Measurements from ENCODE around the gene HUWE1.
A peak's percentile ranks its signal among the peaks of the same experiment; 100 is the strongest.
"Not testable (repeated sequence)": the region's sequence is repeated elsewhere in the genome, so short reads cannot be mapped to it uniquely, and the experiment has no call there.

The HUWE1 gene, protein sequence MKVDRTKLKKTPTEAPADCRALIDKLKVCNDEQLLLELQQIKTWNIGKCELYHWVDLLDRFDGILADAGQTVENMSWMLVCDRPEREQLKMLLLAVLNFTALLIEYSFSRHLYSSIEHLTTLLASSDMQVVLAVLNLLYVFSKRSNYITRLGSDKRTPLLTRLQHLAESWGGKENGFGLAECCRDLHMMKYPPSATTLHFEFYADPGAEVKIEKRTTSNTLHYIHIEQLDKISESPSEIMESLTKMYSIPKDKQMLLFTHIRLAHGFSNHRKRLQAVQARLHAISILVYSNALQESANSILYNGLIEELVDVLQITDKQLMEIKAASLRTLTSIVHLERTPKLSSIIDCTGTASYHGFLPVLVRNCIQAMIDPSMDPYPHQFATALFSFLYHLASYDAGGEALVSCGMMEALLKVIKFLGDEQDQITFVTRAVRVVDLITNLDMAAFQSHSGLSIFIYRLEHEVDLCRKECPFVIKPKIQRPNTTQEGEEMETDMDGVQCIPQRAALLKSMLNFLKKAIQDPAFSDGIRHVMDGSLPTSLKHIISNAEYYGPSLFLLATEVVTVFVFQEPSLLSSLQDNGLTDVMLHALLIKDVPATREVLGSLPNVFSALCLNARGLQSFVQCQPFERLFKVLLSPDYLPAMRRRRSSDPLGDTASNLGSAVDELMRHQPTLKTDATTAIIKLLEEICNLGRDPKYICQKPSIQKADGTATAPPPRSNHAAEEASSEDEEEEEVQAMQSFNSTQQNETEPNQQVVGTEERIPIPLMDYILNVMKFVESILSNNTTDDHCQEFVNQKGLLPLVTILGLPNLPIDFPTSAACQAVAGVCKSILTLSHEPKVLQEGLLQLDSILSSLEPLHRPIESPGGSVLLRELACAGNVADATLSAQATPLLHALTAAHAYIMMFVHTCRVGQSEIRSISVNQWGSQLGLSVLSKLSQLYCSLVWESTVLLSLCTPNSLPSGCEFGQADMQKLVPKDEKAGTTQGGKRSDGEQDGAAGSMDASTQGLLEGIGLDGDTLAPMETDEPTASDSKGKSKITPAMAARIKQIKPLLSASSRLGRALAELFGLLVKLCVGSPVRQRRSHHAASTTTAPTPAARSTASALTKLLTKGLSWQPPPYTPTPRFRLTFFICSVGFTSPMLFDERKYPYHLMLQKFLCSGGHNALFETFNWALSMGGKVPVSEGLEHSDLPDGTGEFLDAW (N-terminal part only)

GRCh38 chrX:53686151-53686885, at the start of gene HUWE1:
Gene HUWE1, minus strand, starts transcription at chrX:53686719. Its CDS starts 32,612 bp downstream, at chrX:53654107.
- DNase-seq, result peak; percentile 74

- no peak for DNase-seq
Observed at GRCh38 chrX:53732797-53733196, 46.3 kb upstream of the HUWE1 start.

- DNase-seq, result no peak
Observed at GRCh38 chrX:53729751-53730150, 43.2 kb upstream of the HUWE1 start.

- DNase-seq, result no peak
Observed at GRCh38 chrX:53728506-53728905, 42.0 kb upstream of the HUWE1 start.

GRCh38 chrX:53724872-53725271, 38.4 kb upstream of the HUWE1 start:
- no peak for DNase-seq

DNA sequence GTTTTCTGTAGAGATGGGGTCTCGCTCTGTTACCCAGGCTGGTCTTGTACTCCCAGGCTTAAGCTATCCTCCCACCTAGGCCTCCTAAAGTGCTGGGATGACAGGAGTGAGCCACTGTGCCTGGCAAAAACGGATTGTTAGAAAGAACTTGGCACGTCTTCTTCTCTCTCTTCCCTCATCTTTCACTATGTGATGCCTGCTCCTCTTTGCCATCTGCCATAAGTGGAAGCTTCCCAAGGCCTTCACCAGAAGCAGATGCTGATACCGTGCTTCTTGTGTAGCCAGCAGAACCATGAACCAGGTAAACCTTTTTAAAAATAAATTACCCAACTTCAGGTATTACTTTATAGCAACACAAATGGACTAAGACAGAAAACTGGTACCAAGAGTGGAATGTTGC, 36.9 kb upstream of the HUWE1 start:
- no peak for DNase-seq

DNA sequence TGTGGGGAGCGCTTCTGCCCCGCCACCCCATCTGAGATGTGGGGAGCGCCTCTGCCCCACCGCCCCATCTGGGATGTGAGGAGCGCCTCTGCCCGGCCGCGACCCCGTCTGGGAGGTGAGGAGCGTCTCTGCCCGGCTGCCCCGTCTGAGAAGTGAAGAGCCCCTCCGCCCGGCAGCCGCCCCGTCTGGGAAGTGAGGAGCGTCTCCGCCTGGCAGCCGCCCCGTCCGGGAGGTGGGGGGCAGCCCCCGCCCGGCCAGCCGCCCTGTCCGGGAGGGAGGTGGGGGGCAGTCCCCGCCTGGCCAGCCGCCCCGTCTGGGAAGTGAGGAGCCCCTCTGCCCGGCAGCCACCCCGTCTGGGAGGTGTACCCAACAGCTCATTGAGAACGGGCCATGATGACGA, 35.1 kb upstream of the HUWE1 start:
- not testable (repeated sequence) for DNase-seq

- not testable (repeated sequence) for DNase-seq
Observed at GRCh38 chrX:53719666-53720065, 33.1 kb upstream of the HUWE1 start.

DNA sequence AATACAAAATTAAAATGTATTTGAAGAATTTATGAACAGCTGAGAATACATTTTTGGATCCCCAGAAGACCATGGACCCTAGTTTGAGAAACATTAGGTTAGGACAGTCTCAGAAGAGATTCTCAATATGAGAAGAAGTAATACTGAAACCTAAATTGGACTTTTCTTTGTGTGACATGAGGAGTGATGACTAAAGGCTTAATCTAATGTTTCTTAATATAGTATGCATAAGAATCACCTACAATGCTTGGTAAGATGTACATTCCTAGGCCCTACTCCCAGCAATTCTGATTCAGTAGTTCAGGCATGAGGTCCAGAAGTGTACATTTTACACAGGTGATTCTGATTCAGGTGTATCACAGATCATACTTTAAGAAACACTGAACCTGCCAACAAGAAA, 31.6 kb upstream of the HUWE1 start:
- no peak for DNase-seq

DNA sequence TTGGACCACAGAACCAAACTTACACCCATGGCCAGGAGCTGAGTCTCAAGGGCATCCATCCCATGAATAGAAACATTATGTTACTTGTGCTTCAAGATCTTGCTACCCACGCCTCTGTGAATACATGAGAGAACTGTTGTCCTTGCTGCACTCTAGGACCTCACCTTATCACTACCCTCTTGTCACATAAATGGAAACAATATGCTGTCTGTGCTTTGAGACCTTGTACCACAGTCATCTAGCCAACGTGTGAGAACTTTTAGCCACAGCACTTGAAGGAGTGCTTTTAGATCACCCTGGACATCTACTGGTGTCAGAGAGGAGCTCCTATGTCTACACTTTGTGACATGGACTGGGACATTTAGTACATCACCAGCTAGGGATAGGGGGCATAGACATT, 30.7 kb upstream of the HUWE1 start:
- DNase-seq, result no peak

DNA sequence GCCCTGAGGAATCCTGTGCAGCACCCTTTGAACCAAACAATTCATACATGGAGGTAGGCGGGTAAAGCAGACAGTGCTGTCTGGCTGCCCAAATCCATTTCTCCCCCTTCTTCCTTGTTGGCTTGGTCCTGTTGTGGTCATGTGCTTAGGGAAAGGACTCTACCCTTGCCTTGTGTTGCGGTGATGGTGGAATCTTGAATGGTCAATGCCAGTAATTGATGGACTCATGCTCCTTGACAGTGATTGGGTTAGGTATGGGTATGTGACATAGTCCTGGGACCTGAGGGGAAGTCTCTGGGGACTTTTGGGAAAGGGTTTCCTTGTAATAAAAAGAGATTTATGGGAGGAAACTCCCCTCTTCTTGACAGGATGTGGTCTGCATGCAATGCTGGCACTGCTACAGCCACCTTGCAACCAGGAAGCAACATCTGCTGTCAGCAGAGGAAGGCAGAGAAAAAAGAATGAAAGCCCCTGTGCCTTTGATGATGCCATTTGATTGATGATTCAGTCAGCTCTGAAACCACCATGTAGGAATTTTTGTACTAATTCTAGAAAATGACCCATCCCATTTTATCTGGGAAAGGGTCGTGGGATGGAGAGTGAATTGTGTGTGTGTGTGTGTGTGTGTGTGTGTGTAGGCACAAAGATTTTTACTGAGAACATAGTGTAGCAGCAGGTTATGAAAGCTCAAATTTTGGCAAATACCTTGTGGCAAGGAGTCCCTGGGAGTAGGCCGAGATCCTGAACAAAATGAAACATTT, 30.0 kb upstream of the HUWE1 start:
- DNase-seq, result no peak

GRCh38 chrX:53715346-53715924, 28.9 kb upstream of the HUWE1 start:
- DNase-seq, result no peak

DNA sequence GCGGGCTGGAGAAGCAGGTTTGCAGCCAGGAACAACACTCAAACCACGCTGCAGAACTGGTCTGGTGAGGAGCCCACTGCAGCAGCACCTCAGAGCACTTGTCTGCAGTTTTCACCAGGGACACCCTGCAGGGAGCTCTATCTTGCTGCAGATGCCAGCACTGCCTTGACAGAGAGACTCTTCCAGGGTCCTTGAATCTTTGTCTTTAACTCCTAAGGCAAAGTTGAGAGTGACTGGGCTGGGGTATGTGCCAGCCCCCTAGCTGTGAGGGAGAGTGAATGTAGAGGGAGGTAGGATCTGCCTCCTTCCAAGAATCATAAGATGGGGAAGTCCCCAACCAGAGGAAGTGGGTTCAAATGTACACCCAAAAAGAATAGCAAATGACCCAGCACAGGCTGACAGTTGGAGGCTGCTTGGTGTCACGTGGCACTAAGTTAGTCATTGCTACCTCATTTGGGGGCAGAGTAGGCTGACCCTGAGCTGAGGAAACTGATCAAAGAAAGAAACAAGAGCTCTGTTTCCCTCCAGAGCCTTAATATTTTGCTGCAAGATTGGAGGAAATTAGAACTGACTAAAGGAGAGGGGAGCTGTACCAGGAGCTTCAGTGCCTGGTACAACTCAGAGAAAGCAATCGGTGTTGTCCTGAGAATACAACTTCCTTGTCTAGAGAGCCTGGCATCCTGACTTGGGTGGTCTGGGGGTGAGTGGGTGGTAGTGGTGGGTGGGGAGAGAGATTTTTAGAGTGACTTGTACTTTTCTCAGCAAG, 28.2 kb upstream of the HUWE1 start:
- DNase-seq, result no peak

DNA sequence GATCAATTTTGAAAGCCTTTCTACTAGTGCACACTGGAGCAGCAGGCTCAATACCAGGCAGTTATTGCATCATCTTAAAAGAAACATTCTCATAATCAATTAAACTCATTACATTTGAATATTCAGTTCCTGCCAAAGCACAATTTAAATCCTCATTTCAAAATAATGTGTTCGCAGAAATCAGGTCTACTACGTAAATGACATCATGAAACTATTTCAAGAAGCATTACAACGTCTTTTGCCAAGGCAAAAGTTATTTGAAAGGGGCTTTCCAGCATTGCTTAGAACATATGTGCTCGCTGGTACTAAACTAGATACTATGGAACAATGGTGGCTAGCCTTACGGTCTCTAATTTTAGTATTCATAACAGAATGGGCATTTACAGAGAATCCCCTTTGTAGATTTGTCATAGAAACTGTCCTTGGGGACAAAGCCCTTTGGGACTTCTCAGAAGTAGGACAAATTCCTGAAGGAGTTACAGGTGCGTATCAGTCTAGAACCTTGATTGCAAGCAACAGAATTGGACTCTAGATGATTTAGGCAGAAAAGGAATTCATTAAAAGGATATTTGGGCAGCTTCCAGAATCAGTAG, 27.6 kb upstream of the HUWE1 start:
- no peak for DNase-seq

DNA sequence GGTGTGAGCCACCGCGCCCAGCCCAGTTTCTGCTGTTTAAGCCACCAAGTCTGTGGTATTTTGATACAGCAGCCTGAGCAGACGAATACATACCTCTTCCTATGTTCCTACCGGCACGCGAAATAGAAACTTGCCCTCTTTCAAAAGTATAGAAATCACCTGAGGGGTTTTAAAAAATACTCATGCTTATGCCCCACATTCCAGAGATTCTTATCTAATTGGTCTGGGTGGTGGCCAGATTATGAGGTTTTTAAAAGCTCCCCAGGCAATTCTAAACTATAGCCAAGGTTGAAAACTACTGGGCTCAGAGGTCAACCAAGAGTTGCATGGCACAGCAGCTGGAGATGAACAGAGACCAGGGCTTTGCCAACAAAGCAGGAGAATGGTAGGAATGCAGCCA, 24.9 kb upstream of the HUWE1 start:
- no peak for DNase-seq

GRCh38 chrX:53704854-53705253, 18.3 kb upstream of the HUWE1 start:
- DNase-seq, result no peak

DNA sequence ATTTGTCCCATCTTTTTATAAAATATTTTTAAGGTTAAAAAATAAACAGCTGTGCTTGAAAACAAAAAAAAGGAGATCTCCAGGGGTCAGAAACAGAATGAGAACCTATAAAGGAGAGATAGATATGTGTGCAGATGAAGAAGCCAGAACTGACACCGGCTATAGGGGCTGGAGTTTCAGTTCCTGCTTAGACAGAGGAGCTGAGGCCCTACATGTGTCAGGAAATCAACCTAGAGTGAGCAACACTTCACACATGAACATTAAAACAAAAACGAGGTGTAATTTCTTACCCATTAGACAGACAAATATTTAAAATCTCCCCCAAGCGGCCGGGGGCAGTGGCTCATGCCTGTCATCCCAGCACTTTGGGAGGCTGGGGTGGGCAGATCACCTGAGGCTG, 17.8 kb upstream of the HUWE1 start:
- no peak for DNase-seq

- peak; percentile 52 for DNase-seq
Observed at GRCh38 chrX:53695946-53696549, 9.5 kb upstream of the HUWE1 start.

GRCh38 chrX:53694642-53695041, 8.1 kb upstream of the HUWE1 start:
- no peak for DNase-seq

DNA sequence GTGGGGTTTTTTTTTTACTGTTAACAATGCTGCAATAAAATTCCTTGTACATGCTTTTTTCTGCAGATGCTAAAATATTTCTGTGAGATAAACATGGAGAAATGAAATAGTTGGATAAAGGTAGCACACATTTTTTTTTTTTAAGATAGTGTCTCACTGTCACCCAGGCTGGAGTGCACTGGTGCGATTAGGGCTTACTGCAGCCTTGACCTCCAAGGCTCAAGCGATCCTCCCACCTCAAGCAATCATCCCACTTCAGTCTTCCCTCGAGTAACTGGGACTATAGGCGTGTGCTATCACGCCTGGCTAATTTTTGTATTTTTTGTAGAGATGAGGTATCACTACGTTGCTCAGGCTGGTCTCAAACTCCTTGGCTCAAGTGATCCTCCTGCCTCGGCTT, 1.8 kb upstream of the HUWE1 start:
- no peak for DNase-seq

Data from NCI-H1436 treated with DMSO at 0.1 percent for 48 hours (cell line).